Omental fat pad (tissue), 4 donors: Measurements from ENCODE around the gene MTREX. TPM values are rescaled to one million over a fixed set of nuclear protein-coding genes. Genes with fewer than 3 reads are reported as not detected.

Source experiments
- ATAC-seq: fragments of 150-250 bp; one replicate; pipeline ENCODE4 v1.9.1; 2016; ENCODE audit warnings: mild to moderate bottlenecking, moderate library complexity; ENCODE audit not compliant: low FRiP score
- DNase-seq: peaks from one replicate; pipeline ENCODE4 v3.0.0-alpha.2; 2019; ENCODE audit warnings: low spot score
- total RNA-seq, 4 donors: library from RNA; depleted of rRNA; stranded (reverse); fragments of >200 nt; gene quantifications; one replicate each; pipeline ENCODE4 v1.1.0, GENCODE V29; 2016
- TF ChIP-seq, protein P1 (sequence below), 3 donors: fragments of 450-650 bp; IDR thresholded peaks; one replicate each; pipeline ENCODE4 v1.5.1; 2016 to 2017; ENCODE audit warnings: antibody characterized with exemption in 3 of 3, mild to moderate bottlenecking in 3 of 3, moderate library complexity in 2 of 3

The MTREX gene
- total RNA-seq, 4 donors from 2014 or later, result 82.5 to 102 (median 86.1) TPM

GRCh38 chr5:55407984-55408383 lies 100.2 kb downstream of the MTREX start:
- DNase-seq (no peak), ATAC-seq (no peak)
- TF ChIP-seq, protein P1, sequence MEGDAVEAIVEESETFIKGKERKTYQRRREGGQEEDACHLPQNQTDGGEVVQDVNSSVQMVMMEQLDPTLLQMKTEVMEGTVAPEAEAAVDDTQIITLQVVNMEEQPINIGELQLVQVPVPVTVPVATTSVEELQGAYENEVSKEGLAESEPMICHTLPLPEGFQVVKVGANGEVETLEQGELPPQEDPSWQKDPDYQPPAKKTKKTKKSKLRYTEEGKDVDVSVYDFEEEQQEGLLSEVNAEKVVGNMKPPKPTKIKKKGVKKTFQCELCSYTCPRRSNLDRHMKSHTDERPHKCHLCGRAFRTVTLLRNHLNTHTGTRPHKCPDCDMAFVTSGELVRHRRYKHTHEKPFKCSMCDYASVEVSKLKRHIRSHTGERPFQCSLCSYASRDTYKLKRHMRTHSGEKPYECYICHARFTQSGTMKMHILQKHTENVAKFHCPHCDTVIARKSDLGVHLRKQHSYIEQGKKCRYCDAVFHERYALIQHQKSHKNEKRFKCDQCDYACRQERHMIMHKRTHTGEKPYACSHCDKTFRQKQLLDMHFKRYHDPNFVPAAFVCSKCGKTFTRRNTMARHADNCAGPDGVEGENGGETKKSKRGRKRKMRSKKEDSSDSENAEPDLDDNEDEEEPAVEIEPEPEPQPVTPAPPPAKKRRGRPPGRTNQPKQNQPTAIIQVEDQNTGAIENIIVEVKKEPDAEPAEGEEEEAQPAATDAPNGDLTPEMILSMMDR (IDR thresholded peaks at IDR 0.05), result no peak

GRCh38 chr5:55409775-55410174 lies 102.0 kb downstream of the MTREX start:
- ATAC-seq (no peak), DNase-seq (no peak)
- TF ChIP-seq, protein P1 (IDR thresholded peaks at IDR 0.05), result no peak

DNA sequence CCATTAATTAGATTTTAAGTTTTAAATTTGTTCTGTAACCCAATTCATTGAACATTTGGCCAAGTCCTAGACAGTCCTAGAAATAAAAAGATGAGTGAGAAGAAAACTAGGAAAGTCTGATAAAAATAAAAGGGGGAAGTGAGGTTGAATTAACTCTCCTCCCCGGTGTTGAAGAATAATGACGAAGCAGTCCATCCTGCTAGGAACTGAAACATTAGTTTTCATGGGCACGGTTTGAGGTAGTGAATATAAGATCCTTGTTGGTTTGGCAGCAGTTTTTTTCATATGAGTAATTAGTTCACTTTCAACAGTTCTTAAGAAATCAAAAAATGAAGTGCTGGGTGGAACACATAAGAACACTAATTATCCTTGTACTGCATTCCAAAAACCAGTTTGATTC lies 103.1 kb downstream of the MTREX start:
- DNase-seq, result no peak
- TF ChIP-seq, protein P1 (IDR thresholded peaks at IDR 0.05), result no peak
- ATAC-seq, result no peak

DNA sequence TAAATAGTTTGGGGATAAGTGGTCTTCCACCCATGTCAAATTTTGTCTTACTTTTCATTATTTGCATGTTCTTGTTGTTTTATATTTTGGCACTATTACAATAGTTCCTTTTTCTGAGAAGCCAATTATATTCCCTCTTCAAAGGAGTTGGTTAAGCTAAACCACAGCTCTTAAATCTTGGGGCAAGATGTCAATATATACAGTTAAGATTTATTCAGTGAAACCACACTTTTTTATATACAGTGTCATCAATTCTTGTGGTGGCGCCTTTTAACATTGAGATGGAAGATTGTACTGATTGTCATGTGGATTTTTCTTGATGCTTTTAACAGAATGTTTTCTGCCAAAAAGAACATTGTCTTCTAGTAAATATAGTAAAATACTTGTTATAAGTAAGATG lies 104.1 kb downstream of the MTREX start:
- TF ChIP-seq, protein P1 (IDR thresholded peaks at IDR 0.05), result no peak
- no peak for ATAC-seq
- DNase-seq, result no peak

DNA sequence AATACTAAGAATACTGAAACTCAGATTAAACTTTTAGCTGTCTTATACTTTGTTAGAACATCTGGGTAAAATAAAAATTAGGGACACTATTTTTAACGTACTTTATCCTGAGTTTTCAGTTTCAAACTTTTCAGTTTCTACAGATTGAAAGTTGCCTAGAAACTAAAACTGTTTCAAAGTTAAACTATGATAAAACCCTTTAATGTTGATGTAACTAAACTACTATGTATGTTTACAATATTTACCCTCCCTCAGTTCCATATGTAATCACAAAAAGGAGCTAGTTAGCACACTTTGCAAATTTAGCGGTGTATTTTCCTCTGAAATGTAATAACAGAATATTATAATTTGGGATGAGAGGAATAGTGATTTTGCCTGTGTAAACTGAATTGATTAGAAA lies 105.9 kb downstream of the MTREX start:
- no peak for DNase-seq
- TF ChIP-seq, protein P1 (IDR thresholded peaks at IDR 0.05), result no peak
- ATAC-seq, result no peak

GRCh38 chr5:55415071-55415470 lies 107.3 kb downstream of the MTREX start:
- DNase-seq (no peak), ATAC-seq (no peak)
- TF ChIP-seq, protein P1 (IDR thresholded peaks at IDR 0.05), result no peak

GRCh38 chr5:55416306-55416705 lies 108.5 kb downstream of the MTREX start:
- ATAC-seq, result no peak
- no peak for DNase-seq
- TF ChIP-seq, protein P1 (IDR thresholded peaks at IDR 0.05), result no peak
